Measurements from ENCODE around the gene PIK3R4. TPM values are rescaled to one million over a fixed set of nuclear protein-coding genes. Genes with fewer than 3 reads are reported as not detected.

The PIK3R4 gene
- 53.5 and 62.3 TPM in 2 replicates for polyA plus RNA-seq

DNA sequence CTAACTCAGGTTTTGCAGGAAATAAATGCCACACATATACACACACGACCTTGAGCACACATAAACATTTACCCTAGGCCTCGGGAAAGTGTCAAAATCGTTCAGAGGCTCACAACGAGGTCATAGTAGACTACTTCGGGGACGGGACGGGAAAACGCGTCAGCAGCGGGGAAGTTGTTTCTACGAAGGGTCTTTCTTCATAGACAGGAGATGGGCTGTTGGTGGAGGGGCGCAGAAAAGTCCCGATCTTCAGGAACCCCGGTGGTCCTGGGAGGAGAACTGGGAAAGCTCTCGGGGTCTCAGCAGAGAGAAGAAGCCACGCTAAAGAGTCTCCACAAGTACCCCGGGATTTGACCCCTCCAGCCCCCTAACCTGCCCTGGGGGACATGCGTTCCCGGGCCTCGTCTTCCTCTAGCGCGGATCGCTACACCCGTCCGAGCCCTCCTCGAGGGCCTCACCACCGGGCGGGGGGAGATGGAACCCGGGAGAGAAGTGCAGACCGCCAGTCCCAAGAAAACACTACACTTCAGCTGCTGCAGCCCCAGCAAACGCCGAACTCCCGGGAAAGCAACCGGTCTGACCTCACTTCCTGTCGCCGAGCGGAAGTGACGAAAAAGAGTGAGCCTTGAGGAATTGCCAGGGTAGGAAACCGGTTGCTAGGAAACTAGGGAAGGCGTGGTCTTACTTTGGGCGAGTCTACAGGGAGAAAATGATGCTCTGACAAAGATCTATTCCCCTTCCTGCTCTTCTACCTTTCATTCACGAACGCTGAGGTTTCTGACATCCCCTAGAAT, at the start of gene PIK3R4:
Gene PIK3R4, minus strand, starts transcription at position 584 of the 794 bp plus-strand sequence. CDS start 1,611 bp downstream, outside the sequence.

Other genes with a start within 250 kb of the PIK3R4 start
- 0.27 TPM in 1 of 2 replicates, not detected in the other for gene COL6A6, start 229.7 kb downstream of the PIK3R4 start, polyA plus RNA-seq
- 332 and 335 TPM in 2 replicates for gene ATP2C1, start 147.3 kb upstream of the PIK3R4 start, polyA plus RNA-seq

All from Purkinje cell (primary cell).